Measurements from ENCODE around the gene LPCAT3.
"Not testable (repeated sequence)": the region's sequence is repeated elsewhere in the genome, so short reads cannot be mapped to it uniquely, and the experiment has no call there.

The LPCAT3 gene

GRCh38 chr12:7018350-7019042 lies at the start of gene LPCAT3:
TSS of gene LPCAT3 (minus strand) at chr12:7018476. CDS start at chr12:7018424, 52 bp downstream.
- FAIRE-seq, result peak; percentile 94
- DNase-seq (ENCODE audit: insufficient read length, low spot score), result peak; percentile 92

DNA sequence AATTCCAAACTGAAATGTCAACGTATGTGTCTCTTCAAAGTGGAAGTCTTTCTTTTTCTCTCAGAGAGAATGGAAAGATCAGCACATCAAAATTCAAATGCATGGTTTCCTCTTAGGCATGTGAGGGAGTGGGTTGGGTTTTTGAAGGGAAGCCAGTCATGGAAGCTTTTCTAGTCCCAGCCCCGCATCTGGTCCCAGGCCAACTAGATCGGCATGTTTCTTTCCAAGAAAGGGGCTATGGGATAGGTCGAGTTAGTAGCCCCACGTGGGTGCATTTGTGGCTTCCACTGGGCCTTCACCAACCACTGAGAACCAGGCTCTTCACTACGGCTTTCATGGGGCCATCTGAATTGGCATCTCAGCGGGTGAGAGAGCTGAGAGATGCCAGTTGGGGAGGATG lies 48.8 kb upstream of the LPCAT3 start:
- DNase-seq (ENCODE audit: insufficient read length, low spot score) (no peak), FAIRE-seq (no peak)

GRCh38 chr12:7066596-7066995 lies 48.3 kb upstream of the LPCAT3 start:
- FAIRE-seq (no peak), DNase-seq (ENCODE audit: insufficient read length, low spot score) (no peak)

GRCh38 chr12:7065073-7065623 lies 46.9 kb upstream of the LPCAT3 start:
- DNase-seq (ENCODE audit: insufficient read length, low spot score), result no peak
- no peak for FAIRE-seq

GRCh38 chr12:7064516-7064915 lies 46.2 kb upstream of the LPCAT3 start:
- FAIRE-seq, result no peak

DNA sequence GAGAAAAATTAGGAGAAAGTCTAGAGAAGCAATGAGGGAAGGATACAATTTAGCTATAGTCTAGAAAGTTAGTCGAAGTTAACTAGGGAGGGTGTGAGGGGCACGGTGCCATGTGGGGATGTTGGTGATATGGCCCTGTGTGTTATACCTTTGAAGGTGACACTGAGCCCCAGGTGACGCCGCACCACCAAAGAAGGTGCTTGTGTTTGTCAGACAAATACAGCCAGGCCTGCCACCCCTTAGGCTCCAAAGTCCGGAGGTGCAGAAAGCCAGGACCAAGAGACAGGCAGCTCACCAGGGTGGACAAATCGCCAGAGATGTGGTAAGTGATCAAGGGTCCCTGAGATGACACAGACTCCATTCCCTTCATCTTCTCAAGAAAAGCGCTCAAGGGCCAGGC lies 43.3 kb upstream of the LPCAT3 start:
- DNase-seq (ENCODE audit: insufficient read length, low spot score) (no peak), FAIRE-seq (no peak)

More at GRCh38 chr12:7064516-7064915, 46.2 kb upstream of the LPCAT3 start:
- DNase-seq (ENCODE audit: insufficient read length, low spot score), result no peak

GRCh38 chr12:7061138-7061537 lies 42.9 kb upstream of the LPCAT3 start:
- no peak for DNase-seq (ENCODE audit: insufficient read length, low spot score)
- no peak for FAIRE-seq

DNA sequence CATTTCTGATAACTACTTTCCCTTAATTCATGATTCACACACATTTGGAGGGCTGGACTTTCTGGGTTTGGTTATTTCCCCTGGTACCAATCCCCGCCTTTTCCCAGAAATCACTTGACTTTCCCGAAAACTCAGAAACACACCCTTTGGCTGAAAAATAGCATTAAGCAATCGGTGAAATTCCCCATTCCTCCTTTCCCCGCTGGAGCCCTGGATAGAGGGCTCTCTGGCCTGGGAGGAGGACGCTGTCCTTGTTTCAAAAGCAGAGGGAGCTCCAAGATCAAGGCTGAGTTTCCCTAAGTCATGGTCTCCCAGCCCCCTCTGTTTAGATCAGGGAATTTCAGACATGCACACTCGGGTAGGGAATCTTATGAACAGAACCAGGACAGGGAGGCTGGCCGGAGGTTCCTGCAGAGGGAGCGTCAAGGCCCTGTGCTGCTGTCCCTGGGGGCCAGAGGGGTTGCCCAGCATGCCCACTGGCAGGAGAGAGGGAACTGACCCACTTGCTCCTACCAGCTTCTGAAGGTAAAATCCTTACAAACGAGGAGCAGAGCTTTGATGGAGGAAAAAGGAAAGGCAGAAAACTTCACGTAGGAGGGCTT lies 42.2 kb upstream of the LPCAT3 start, which contains the start of gene C1S:
Gene C1S (plus strand): TSS at position 366 of the 602 bp plus-strand sequence. CDS start 1,195 bp downstream, outside the sequence.
- no peak for FAIRE-seq

GRCh38 chr12:7059780-7060179 lies 41.5 kb upstream of the LPCAT3 start:
- no peak for FAIRE-seq
- no peak for DNase-seq (ENCODE audit: insufficient read length, low spot score)

More for the DNA sequence above, 42.2 kb upstream of the LPCAT3 start, which contains the start of gene C1S:
- no peak for DNase-seq (ENCODE audit: insufficient read length, low spot score)

- FAIRE-seq (no peak), DNase-seq (ENCODE audit: insufficient read length, low spot score) (no peak)
These were observed 40.6 kb upstream of the LPCAT3 start for GRCh38 chr12:7058850-7059395.

DNA sequence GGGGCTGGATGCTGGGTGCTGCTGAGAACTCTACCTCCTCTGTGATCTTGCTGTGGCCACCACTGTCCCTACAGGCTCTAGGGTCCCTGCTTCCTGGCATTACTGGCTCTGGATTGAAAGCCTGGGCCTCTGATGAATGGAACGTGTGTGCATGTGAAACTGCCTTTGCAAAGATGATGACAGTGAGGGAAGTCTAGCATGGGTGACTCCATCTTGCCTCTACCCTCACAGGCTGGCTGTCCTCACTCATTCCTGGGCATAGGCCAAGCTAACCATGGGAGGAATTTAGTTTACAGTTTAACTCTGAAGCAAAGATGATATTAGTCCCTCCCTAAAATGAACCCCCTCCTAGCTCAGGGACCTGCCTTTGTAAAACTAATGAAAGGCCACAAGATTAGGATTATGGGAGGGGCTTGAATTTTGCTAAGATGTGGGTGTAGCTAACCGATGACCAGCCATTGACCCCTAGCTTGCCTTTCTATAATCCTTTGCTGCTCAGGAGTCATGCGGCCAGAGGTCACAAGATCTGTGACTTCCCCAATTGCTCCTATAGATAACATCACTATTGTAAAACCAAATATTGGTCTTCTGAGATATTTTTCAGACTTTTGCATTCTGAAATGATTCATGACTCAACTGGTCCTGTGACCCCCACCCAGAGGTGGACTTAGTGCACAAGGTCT lies 40.0 kb upstream of the LPCAT3 start:
- DNase-seq (ENCODE audit: insufficient read length, low spot score) (no peak), FAIRE-seq (no peak)

DNA sequence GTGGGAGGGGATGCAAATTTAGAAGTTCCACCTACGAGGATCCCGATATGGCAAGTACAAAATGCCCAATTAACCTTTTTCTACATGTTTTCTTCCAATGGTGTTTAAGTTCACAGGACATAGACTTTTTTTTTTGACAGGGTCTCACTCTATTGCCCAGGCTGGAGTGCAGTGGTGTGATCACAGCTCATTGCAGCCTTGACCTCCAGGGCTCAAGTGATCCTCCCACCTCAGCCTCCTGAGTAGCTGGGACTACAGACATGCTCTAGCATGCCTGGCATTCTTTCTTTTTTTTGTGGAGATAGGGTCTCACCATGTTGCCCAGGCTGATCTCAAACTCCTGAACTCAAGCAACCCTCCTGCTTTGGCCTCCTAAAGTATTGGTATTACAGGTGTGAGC lies 37.5 kb upstream of the LPCAT3 start:
- FAIRE-seq, result not testable (repeated sequence)

GRCh38 chr12:7054925-7055324 lies 36.6 kb upstream of the LPCAT3 start:
- DNase-seq (ENCODE audit: insufficient read length, low spot score) (no peak), FAIRE-seq (no peak)

More for the DNA sequence above, 37.5 kb upstream of the LPCAT3 start:
- not testable (repeated sequence) for DNase-seq (ENCODE audit: insufficient read length, low spot score)

DNA sequence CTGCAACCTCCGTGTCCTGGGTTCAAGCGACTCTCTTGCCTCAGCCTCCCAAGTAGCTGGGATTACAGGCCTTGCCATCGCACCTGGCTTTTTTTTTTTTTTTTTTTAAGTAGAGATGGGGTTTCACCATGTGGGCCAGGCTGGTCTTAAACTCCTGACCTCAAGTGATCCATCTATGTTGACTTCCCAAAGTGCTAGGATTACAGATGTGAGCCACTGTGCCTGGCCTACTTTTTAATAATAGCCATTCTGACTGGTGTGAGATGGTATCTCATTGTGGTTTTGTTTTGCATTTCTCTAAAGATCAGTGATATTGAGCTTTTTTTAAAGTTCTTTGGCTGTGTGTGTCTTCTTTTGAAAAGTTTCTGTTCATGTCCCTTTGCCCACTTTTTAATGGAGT lies 31.7 kb upstream of the LPCAT3 start:
- not testable (repeated sequence) for DNase-seq (ENCODE audit: insufficient read length, low spot score); FAIRE-seq

GRCh38 chr12:7049445-7049951 lies 31.2 kb upstream of the LPCAT3 start:
- FAIRE-seq, result not testable (repeated sequence)

DNA sequence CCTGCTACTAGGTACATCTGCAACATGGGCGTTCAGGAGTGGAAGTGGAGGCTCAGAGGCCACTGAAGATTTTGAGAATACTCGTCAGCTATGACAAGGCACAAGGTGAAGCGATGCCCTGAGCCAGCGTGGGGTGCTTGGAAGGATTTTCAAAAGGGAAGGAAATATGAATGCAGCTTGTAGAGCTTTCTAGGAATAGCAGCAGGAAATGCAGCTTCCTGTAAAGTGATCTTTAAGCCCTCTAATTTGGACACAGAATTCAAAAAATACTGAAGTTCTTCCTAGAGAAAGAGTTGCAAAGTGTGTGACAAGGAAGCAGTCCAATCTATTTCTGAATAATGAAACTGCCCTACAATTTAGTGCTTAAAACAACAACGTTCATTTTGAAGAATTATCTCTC lies 29.0 kb upstream of the LPCAT3 start:
- DNase-seq (ENCODE audit: insufficient read length, low spot score) (no peak), FAIRE-seq (peak; percentile 39)

More at GRCh38 chr12:7049445-7049951, 31.2 kb upstream of the LPCAT3 start:
- not testable (repeated sequence) for DNase-seq (ENCODE audit: insufficient read length, low spot score)

GRCh38 chr12:7046383-7047105 lies 28.3 kb upstream of the LPCAT3 start:
- FAIRE-seq, result no peak
- no peak for DNase-seq (ENCODE audit: insufficient read length, low spot score)

DNA sequence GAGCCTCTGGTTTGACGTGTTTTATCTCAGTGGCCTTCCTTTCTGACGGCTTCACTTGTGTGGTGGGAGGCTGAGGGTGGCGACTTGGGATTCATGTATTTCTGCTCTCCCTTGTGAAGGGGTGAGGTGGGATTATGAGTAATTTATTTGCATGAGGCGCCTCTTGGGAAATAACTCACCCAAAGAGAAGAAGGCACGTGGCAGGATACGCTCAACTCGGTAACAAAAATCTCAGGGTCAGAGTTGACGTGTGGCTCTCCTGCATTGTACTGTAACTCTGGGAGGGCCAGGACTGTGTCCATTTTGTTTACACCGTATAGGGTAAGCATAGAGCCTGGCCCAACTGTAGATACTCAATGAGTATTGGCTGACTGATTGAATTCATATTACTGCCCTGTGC lies 27.6 kb upstream of the LPCAT3 start:
- FAIRE-seq, result no peak

DNA sequence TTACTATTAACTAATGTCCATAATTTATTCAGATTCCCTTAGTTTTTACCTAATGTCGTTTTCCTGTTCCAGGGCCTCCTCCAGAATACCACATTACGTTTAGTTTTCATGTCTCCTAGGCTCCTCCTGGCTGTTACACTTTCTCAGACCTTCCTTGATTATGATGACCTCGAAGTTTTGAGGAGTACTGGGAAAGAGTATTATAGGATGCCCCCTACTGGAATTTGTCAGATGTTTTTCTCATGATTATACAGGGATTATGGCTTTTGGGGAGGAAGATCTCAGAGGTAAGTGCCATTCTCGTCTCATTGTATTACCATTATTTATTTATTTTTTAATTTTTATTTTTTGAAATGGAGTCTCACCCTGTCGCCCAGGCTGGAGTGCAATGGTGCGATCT lies 24.6 kb upstream of the LPCAT3 start:
- DNase-seq (ENCODE audit: insufficient read length, low spot score), result no peak
- FAIRE-seq, result no peak

More for the DNA sequence above, 27.6 kb upstream of the LPCAT3 start:
- DNase-seq (ENCODE audit: insufficient read length, low spot score), result no peak

DNA sequence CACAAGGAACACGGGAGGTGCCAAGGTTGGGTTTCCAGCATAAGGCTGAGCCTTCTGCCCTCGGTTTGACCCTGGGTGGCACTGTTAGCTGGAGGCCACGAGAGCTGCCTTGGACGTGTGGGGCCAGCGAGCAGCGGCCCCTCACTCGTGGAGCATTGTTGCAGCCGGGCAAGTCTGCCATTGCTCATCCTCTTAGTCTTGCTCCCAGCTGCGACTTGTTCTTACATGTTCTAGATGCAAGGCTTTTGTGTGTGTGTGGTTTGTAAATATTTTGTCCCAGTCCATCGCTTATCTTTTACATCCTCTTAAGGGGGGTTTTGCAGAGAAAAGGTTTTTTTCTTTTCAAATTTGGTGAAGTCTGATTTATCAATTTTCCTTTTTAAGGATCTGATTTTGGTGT lies 21.1 kb upstream of the LPCAT3 start:
- no peak for DNase-seq (ENCODE audit: insufficient read length, low spot score)
- FAIRE-seq, result no peak

All from GM19239 (cell line).